ENCODE results near the gene CPNE8. TPM values are rescaled to one million over a fixed set of nuclear protein-coding genes. Genes with fewer than 3 reads are reported as not detected.
"Not testable (repeated sequence)": the region's sequence is repeated elsewhere in the genome, so short reads cannot be mapped to it uniquely, and the experiment has no call there.

Gene CPNE8
- total RNA-seq, 2 experiments from 2014 or later = 2.2 to 2.8 TPM

DNA sequence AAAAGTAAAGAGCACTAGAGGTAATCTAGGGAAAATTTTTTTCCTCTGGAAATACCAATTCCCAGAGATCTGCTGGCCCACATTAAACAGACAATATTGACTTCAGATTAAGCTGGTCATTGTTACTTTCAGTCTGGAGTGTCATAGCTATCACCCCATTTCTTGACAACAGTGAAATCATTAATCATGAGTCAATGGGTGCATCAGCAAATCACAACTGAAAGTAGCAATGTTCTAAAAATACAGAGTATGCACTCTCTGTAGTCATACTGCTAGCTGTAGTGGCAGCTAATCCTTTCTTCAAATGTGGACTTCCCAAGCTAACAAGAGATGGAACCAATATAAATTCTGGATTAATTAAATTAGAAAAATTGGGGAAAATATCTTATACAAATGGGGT, 129.9 kb downstream of the CPNE8 start:
- ATAC-seq (ENCODE audit: low read depth) (no peak), DNase-seq (no peak)
- H3K36me3 Mint-ChIP-seq = no peaks in the 10 kb centered on the region
- no peaks in the 10 kb centered on the region for H3K27me3 Mint-ChIP-seq
- POLR2A ChIA-PET = no interaction called here
- H3K4me1 Mint-ChIP-seq = peaks cover 6% of the 10 kb centered on the region
- peaks cover 2% of the 10 kb centered on the region for H3K9me3 Mint-ChIP-seq
- H3K4me3 Mint-ChIP-seq = no peak overlapping the region
- no peak overlapping the region for H3K27ac Mint-ChIP-seq

- H3K4me1 Mint-ChIP-seq = peaks cover 6% of the 10 kb centered on the region
- POLR2A ChIA-PET = no interaction called here
- H3K27me3 Mint-ChIP-seq = no peaks in the 10 kb centered on the region
- DNase-seq = no peak
- peak overlapping the region; percentile 73 for H3K27ac Mint-ChIP-seq
- H3K36me3 Mint-ChIP-seq = no peaks in the 10 kb centered on the region
- no peak overlapping the region for H3K4me3 Mint-ChIP-seq
- no peak for ATAC-seq (ENCODE audit: low read depth)
- no peaks in the 10 kb centered on the region for H3K9me3 Mint-ChIP-seq
Measured at GRCh38 chr12:38772437-38772836, 133.0 kb downstream of the CPNE8 start.

GRCh38 chr12:38771871-38772270, 133.5 kb downstream of the CPNE8 start:
- POLR2A ChIA-PET = no interaction called here
- peak overlapping the region; percentile 71 for H3K4me3 Mint-ChIP-seq
- H3K36me3 Mint-ChIP-seq = no peaks in the 10 kb centered on the region
- DNase-seq (no peak), ATAC-seq (ENCODE audit: low read depth) (peak; percentile 99)
- H3K27ac Mint-ChIP-seq = peak overlapping the region; percentile 81
- H3K9me3 Mint-ChIP-seq = no peaks in the 10 kb centered on the region
- H3K4me1 Mint-ChIP-seq = peaks cover 6% of the 10 kb centered on the region
- no peaks in the 10 kb centered on the region for H3K27me3 Mint-ChIP-seq

- Mint-ChIP-seq H3K36me3 (no peaks in the 10 kb centered on the region), H3K27ac (no peak overlapping the region), H3K27me3 (no peaks in the 10 kb centered on the region), H3K4me1 (no peaks in the 10 kb centered on the region), H3K9me3 (no peaks in the 10 kb centered on the region), H3K4me3 (no peak overlapping the region)
- DNase-seq (no peak), ATAC-seq (ENCODE audit: low read depth) (no peak)
- POLR2A ChIA-PET = no interaction called here
Measured at GRCh38 chr12:38761636-38762342, 143.6 kb downstream of the CPNE8 start.

DNA sequence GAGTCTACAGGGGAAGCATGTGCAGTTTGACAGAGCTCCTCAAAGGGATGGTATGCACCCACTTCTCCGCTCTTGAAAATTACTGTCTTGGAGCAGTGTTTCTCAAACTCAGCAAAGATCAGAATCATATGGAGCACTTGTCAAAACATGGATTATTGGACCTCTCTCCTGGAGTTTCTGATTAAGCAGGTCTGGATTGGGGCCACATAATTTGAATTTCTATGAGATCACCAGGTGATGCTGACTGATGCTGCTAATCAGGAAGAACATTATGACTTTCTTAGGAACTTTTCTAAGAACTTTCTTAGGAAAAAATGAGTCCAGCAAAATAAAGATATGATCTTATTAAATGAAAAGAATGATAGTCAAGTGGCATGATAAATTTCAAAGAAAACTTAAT, 144.3 kb downstream of the CPNE8 start:
- no peak for ATAC-seq (ENCODE audit: low read depth)
- Mint-ChIP-seq H3K36me3 (no peaks in the 10 kb centered on the region), H3K27me3 (no peaks in the 10 kb centered on the region)

DNA sequence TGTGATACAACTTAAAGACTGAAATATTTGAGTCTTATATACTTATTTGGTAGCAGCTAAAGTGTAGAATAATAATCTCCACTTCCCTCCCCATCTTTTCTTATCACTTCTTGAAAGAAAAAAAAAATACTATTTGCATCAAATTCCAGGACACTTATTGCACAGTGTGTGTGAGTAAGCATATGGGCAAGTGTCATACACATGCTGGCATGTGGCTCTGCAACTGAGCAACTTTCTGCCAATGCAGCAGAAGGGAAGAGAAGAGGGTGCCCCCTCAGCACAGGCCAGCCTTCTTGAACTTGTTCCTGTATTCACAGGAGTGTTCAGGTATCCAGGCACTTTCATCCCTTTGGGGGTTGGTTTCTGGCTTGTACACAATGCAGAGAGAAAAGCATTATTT, 145.8 kb downstream of the CPNE8 start:
- DNase-seq = no peak
- POLR2A ChIA-PET = no interaction called here
- Mint-ChIP-seq H3K4me1 (no peaks in the 10 kb centered on the region), H3K36me3 (no peaks in the 10 kb centered on the region), H3K27me3 (no peaks in the 10 kb centered on the region), H3K9me3 (no peaks in the 10 kb centered on the region), H3K27ac (no peak overlapping the region), H3K4me3 (no peak overlapping the region)
- ATAC-seq (ENCODE audit: low read depth) = no peak

More for the DNA sequence above, 144.3 kb downstream of the CPNE8 start:
- POLR2A ChIA-PET = no interaction called here
- Mint-ChIP-seq H3K4me1 (no peaks in the 10 kb centered on the region), H3K9me3 (no peaks in the 10 kb centered on the region), H3K4me3 (no peak overlapping the region), H3K27ac (no peak overlapping the region)
- no peak for DNase-seq

GRCh38 chr12:38746744-38747143, 158.6 kb downstream of the CPNE8 start:
- DNase-seq (no peak), ATAC-seq (ENCODE audit: low read depth) (no peak)
- peaks cover 2% of the 10 kb centered on the region for H3K36me3 Mint-ChIP-seq
- no peaks in the 10 kb centered on the region for H3K27me3 Mint-ChIP-seq
- H3K27ac Mint-ChIP-seq = no peak overlapping the region
- no peaks in the 10 kb centered on the region for H3K9me3 Mint-ChIP-seq
- H3K4me1 Mint-ChIP-seq = no peaks in the 10 kb centered on the region
- no peak overlapping the region for H3K4me3 Mint-ChIP-seq
- POLR2A ChIA-PET = no interaction called here

- POLR2A ChIA-PET = no interaction called here
- no peaks in the 10 kb centered on the region for H3K9me3 Mint-ChIP-seq
- no peak overlapping the region for H3K4me3 Mint-ChIP-seq
- no peaks in the 10 kb centered on the region for H3K4me1 Mint-ChIP-seq
- H3K27ac Mint-ChIP-seq = no peak overlapping the region
- DNase-seq (no peak), ATAC-seq (ENCODE audit: low read depth) (no peak)
- peaks cover 2% of the 10 kb centered on the region for H3K36me3 Mint-ChIP-seq
- no peaks in the 10 kb centered on the region for H3K27me3 Mint-ChIP-seq
Measured at GRCh38 chr12:38745601-38746000, 159.8 kb downstream of the CPNE8 start.

DNA sequence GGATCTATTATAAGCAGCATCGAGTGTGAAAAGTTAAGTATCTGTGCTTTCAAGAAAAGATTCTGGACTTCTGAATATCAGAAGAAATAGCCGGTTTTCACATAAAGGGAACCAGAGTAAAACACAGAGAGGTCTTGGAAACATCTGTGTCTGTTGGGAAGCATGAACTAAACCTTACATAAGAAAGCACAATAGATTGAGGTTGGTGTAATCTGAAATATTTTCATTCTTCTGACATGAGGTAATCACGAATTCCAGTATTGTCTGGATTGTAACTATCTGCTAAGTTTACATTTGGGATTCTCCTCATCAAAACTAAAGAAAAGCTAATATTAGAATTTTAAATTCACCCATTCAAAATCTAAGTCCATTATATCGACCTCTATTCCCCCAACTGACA, 161.3 kb downstream of the CPNE8 start:
- Mint-ChIP-seq H3K4me3 (no peak overlapping the region), H3K36me3 (peaks cover under 1% of the 10 kb centered on the region), H3K27ac (no peak overlapping the region), H3K9me3 (no peaks in the 10 kb centered on the region), H3K4me1 (no peaks in the 10 kb centered on the region), H3K27me3 (no peaks in the 10 kb centered on the region)
- ATAC-seq (ENCODE audit: low read depth) = no peak
- DNase-seq = no peak
- POLR2A ChIA-PET = no interaction called here

- ATAC-seq (ENCODE audit: low read depth); POLR2A ChIA-PET; H3K4me3 Mint-ChIP-seq; DNase-seq; H3K9me3 Mint-ChIP-seq; H3K27ac Mint-ChIP-seq; H3K36me3 Mint-ChIP-seq; H3K4me1 Mint-ChIP-seq; H3K27me3 Mint-ChIP-seq: not testable (repeated sequence)
Measured at GRCh38 chr12:38742496-38742895, 162.9 kb downstream of the CPNE8 start.

GRCh38 chr12:38736821-38737220, 168.6 kb downstream of the CPNE8 start:
- DNase-seq = no peak
- no peak overlapping the region for H3K27ac Mint-ChIP-seq
- no peaks in the 10 kb centered on the region for H3K9me3 Mint-ChIP-seq
- no peaks in the 10 kb centered on the region for H3K27me3 Mint-ChIP-seq
- H3K4me1 Mint-ChIP-seq = no peaks in the 10 kb centered on the region
- ATAC-seq (ENCODE audit: low read depth) = no peak
- H3K36me3 Mint-ChIP-seq = no peaks in the 10 kb centered on the region
- POLR2A ChIA-PET = no interaction called here
- no peak overlapping the region for H3K4me3 Mint-ChIP-seq

DNA sequence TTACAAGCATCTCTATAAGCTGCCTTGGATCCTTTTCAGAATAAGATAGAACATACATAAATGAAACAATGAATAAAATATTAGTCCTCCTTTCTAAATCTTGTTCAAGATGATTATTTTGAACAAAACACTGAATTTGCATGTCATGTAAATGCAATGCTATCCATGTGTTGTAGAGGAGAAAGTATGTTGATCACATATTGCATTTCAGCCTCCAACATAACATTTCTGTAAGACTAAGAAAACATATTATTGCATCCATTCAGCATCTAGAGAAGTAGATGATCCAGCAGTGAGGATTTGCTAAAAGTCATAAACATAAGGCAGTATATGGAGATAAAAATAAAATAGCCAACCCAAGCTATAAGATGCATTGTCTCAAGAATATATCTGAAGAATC, 172.6 kb downstream of the CPNE8 start:
- DNase-seq = no peak
- H3K4me3 Mint-ChIP-seq = no peak overlapping the region
- POLR2A ChIA-PET = no interaction called here
- H3K4me1 Mint-ChIP-seq = no peaks in the 10 kb centered on the region
- no peaks in the 10 kb centered on the region for H3K9me3 Mint-ChIP-seq
- H3K36me3 Mint-ChIP-seq = no peaks in the 10 kb centered on the region
- no peak overlapping the region for H3K27ac Mint-ChIP-seq
- no peaks in the 10 kb centered on the region for H3K27me3 Mint-ChIP-seq
- ATAC-seq (ENCODE audit: low read depth) = no peak

GRCh38 chr12:38728894-38729293, 176.5 kb downstream of the CPNE8 start:
- ATAC-seq (ENCODE audit: low read depth) = no peak
- Mint-ChIP-seq H3K36me3 (no peaks in the 10 kb centered on the region), H3K27ac (no peak overlapping the region), H3K9me3 (no peaks in the 10 kb centered on the region), H3K27me3 (no peaks in the 10 kb centered on the region), H3K4me1 (peaks cover under 1% of the 10 kb centered on the region), H3K4me3 (no peak overlapping the region)
- POLR2A ChIA-PET = no interaction called here
- DNase-seq = no peak

- POLR2A ChIA-PET = no interaction called here
- Mint-ChIP-seq H3K27me3 (no peaks in the 10 kb centered on the region), H3K4me1 (peaks cover 1% of the 10 kb centered on the region)
Measured at GRCh38 chr12:38721611-38722252, 183.7 kb downstream of the CPNE8 start.

More at GRCh38 chr12:38721611-38722252, 183.7 kb downstream of the CPNE8 start:
- Mint-ChIP-seq H3K9me3 (no peaks in the 10 kb centered on the region), H3K27ac (no peak overlapping the region), H3K36me3 (no peaks in the 10 kb centered on the region), H3K4me3 (no peak overlapping the region)
- DNase-seq (no peak), ATAC-seq (ENCODE audit: low read depth) (no peak)
